GM18517 (cell line): ENCODE results near the gene GTPBP10.

ENCODE experiments used
- ATAC-seq: cut with Tn5 transposase; IDR thresholded peaks from one replicate; pipeline ENCODE4 v1.9.1; 2021; ENCODE audit warnings: mild to moderate bottlenecking, moderate library complexity; ENCODE audit not compliant: unreplicated experiment

Gene GTPBP10

DNA sequence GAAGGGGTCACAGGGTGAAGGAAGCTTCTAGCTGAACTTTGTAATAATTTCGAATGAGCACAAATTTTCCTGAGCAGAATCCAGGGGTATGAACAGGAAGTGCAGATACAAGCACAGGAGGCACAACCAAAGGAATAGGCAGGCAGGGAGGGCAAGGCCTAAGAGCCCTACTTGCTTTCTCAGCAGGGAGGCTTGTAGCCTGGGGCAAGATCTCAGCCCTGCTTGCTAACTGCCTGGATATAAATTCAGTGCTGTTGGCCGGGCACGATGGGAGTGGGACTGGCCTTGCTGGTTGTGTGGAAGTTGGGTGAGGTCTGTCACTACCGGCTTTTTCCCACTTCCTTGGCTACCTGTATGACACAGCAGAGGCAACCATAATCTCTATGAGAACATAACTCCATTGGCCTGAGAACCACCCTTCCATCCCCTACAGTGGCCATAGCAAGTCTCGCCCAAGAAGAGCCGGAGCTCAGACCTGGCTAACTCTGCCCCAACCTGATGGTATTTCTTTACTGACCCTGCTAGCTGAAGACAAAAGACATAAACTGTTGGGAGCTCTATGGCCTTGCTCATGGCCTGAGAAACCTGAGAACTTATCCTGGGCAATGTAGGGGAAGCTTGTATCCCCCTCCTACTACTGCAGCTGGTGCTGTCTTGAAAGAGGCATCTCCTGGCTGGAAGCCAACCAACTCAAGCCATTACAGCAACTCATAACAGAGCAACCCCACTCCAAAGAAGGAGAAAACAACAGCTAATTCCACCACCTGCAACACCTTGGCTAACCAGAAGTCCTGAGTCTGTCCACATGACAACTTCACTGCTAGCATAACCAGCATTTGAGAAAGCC is 84.3 kb downstream of the GTPBP10 start:
- ATAC-seq: no peak

DNA sequence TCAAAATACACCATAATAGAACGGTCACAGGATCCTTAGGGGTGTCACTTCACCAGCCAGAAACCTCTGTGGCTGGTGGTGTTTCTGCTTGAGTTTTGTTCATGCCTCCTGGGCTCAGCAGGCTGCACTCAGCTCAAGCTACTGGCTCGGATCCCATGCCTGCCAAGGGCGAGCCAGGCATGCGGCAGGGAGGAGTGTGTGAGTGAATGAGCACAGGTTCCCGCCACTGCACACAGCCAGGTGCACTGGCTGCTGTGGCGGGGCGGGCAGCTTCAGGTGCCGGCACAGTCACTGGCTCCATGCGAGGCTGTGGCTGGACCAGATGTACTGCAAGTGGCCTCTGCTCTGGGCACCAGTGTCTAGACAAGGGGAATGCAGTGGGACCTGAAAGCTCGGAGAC is 86.2 kb downstream of the GTPBP10 start:
- ATAC-seq: no peak

DNA sequence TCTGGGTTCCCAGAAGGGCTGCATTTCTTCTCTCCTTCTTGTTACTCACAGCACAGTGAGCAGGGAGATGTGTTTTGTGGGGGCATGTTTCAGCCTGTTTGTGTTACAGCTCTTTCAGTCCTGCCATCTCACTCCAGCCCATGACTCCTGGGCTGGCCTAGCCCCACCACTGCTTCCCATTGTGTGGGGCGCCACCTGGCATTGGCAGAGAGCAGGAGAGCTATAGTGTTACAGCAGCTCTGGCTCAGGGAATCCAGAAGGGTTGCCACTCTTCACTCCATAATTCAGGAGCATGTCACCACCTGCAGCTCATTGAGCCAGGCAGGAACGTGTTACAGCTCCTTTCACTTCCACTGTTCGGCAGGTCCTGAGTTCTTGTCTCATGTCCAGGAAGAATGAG is 86.7 kb downstream of the GTPBP10 start:
- ATAC-seq: no peak
